ENCODE measurements around the gene FRAS1. TPM values are rescaled to one million over a fixed set of nuclear protein-coding genes. Genes with fewer than 3 reads are reported as not detected.

Gene FRAS1
- total RNA-seq, 1 experiment from 2014 or later: 3.4 TPM

DNA sequence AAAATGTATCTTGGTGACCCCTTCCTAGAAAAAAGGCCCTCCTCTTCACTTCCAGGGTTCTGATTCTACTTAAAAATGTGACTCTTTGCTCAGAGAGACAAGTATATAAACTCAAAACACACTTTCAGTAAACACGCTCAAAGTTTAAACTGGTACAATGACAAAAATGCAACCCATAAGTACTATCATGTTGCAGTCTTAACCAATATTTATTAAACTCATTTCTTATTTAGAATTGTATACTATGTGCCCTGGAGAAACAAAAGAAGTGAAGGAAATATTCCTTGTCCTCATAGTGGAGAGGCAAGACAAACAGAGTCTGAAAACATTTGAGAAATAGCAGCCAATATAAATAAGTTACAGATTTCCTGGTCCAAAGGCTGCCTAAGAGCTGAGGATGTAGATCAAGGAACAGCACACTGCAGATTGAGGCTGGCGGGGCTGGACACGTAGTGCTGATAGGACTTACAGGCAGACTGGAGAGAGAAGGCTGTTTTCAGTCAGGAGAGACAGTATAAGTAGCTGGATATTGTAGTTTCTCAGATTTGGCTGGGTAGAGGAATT lies 455.3 kb downstream of the FRAS1 start:
- ChIA-PET POLR2A (ENCODE audit: unreplicated experiment) (no interaction called here), CTCF (no interaction called here)
- Histone ChIP-seq H3K4me2 (ENCODE audit: low read length) (no peak overlapping the region), H4K20me1 (ENCODE audit: low read length) (no peaks in the 10 kb centered on the region), H3K9me3 (ENCODE audit: low read length) (no peaks in the 10 kb centered on the region), H2AFZ (ENCODE audit: low read length) (no peak overlapping the region), H3K36me3 (ENCODE audit: low read depth, low read length) (no peaks in the 10 kb centered on the region; the same call in 1 of the 2 replicates), H3F3A (ENCODE audit: low read length, unreplicated experiment) (no peaks in the 10 kb centered on the region), H3K27ac (ENCODE audit: low read length) (no peak overlapping the region), H3K4me3 (ENCODE audit: low read length) (no peak overlapping the region), H3K27me3 (ENCODE audit: low read length) (no peaks in the 10 kb centered on the region), H3K79me2 (ENCODE audit: low read length) (no peaks in the 10 kb centered on the region), H3K9me2 (replicated peaks; ENCODE audit: low read length) (no peaks in the 10 kb centered on the region), H3K4me1 (ENCODE audit: insufficient read depth, low read length) (no peaks in the 10 kb centered on the region), H3K9ac (ENCODE audit: low read length) (no peak overlapping the region)
- no TSS peak for BruUV-seq (replicated peaks)
- no peak for ATAC-seq
- no peak for DNase-seq
- TF ChIP-seq, protein P1, sequence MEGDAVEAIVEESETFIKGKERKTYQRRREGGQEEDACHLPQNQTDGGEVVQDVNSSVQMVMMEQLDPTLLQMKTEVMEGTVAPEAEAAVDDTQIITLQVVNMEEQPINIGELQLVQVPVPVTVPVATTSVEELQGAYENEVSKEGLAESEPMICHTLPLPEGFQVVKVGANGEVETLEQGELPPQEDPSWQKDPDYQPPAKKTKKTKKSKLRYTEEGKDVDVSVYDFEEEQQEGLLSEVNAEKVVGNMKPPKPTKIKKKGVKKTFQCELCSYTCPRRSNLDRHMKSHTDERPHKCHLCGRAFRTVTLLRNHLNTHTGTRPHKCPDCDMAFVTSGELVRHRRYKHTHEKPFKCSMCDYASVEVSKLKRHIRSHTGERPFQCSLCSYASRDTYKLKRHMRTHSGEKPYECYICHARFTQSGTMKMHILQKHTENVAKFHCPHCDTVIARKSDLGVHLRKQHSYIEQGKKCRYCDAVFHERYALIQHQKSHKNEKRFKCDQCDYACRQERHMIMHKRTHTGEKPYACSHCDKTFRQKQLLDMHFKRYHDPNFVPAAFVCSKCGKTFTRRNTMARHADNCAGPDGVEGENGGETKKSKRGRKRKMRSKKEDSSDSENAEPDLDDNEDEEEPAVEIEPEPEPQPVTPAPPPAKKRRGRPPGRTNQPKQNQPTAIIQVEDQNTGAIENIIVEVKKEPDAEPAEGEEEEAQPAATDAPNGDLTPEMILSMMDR (conservative IDR thresholded peaks at IDR 0.05; ENCODE audit: low read depth, low read length): no peak
- TF ChIP-seq EZH2phosphoT487 (IDR thresholded peaks at IDR 0.05; ENCODE audit: borderline replicate concordance, low read length): no peak
- no peak for TF ChIP-seq EZH2 (IDR thresholded peaks at IDR 0.05; ENCODE audit: low read length, unreplicated experiment)
- intact Hi-C loops (cut with micrococcal nuclease): no loop called here

DNA sequence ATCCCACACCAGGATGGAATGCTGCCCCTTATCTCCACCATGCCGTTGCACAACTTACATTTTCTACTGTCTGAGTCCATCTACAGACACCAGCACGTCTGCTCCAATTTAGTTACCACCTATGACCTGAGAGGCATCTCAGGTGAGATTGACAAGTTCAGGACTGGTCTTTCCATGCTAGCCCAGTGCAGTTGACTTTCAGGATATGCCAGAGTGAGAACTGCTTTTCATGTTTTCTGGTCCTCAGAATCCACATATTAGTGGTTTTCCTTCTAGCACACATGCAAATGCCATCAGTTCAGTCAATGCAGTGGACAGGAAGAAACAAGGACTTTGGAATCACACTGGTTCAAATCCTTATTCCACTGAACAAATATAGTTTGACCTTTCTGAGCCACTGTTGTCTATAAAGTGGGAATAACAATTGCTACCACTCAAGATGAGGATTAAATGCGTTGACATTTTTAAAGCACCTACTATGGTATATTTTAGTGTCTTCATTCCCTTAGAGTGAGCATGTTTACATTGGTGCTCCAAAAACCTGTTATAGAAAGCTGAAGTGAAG lies 456.4 kb downstream of the FRAS1 start:
- intact Hi-C loops (cut with micrococcal nuclease): no loop called here
- ChIA-PET POLR2A (ENCODE audit: unreplicated experiment) (interaction anchor here (0.6 kb wide), 1 partner anchor 571 kb away, joined by 4 read pairs; no protein-coding TSS in a partner anchor), CTCF (no interaction called here)
- Histone ChIP-seq H3K4me1 (ENCODE audit: insufficient read depth, low read length) (no peaks in the 10 kb centered on the region), H3K27me3 (ENCODE audit: low read length) (no peaks in the 10 kb centered on the region), H3K4me2 (ENCODE audit: low read length) (no peak overlapping the region), H3K9me3 (ENCODE audit: low read length) (no peaks in the 10 kb centered on the region), H3K36me3 (ENCODE audit: low read depth, low read length) (no peaks in the 10 kb centered on the region; the same call in 1 of the 2 replicates), H2AFZ (ENCODE audit: low read length) (no peak overlapping the region), H4K20me1 (ENCODE audit: low read length) (no peaks in the 10 kb centered on the region), H3K79me2 (ENCODE audit: low read length) (no peaks in the 10 kb centered on the region), H3K4me3 (ENCODE audit: low read length) (no peak overlapping the region), H3K9ac (ENCODE audit: low read length) (no peak overlapping the region), H3K27ac (ENCODE audit: low read length) (no peak overlapping the region), H3F3A (ENCODE audit: low read length, unreplicated experiment) (no peaks in the 10 kb centered on the region), H3K9me2 (replicated peaks; ENCODE audit: low read length) (no peaks in the 10 kb centered on the region)
- TF ChIP-seq EZH2 (IDR thresholded peaks at IDR 0.05; ENCODE audit: low read length, unreplicated experiment): no peak
- TF ChIP-seq, protein P1 (conservative IDR thresholded peaks at IDR 0.05; ENCODE audit: low read depth, low read length): no peak
- no peak for TF ChIP-seq EZH2phosphoT487 (IDR thresholded peaks at IDR 0.05; ENCODE audit: borderline replicate concordance, low read length)
- no peak for ATAC-seq
- BruUV-seq (replicated peaks): no TSS peak
- no peak for DNase-seq

DNA sequence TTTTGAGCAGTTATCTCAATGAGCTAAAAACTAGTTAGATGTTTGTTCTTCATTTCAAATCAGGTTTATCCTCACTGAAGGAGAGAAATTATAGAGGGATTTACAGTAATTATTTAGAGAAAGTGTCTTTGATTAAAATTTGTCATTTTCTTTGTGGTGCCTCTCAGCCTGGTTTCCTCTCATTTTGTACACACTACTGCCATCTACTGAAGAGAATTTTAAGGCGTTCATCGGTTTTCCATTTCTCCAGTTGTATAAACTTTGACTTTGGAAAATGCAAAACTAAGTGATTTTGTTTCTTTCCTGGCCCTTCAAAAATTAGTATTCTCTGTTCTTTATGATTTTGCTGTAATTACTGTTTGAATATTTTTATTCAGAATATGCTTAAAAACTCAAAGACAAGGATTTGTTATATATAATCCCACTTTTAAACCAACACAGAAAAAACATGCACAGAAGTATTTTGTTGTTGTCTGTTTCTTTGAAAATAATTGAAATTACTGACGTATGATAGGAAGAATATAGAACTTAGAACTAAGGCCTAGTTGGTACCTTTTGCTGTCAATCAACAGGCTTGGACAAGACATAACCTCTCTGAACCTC lies 460.0 kb downstream of the FRAS1 start:
- POLR2A ChIA-PET (ENCODE audit: unreplicated experiment): no interaction called here
- Histone ChIP-seq H3K9me2 (replicated peaks; ENCODE audit: low read length) (no peaks in the 10 kb centered on the region), H3K36me3 (ENCODE audit: low read depth, low read length) (no peaks in the 10 kb centered on the region; the same call in 1 of the 2 replicates), H3K9ac (ENCODE audit: low read length) (no peak overlapping the region), H3K79me2 (ENCODE audit: low read length) (no peaks in the 10 kb centered on the region), H3K4me3 (ENCODE audit: low read length) (no peak overlapping the region), H3K9me3 (ENCODE audit: low read length) (no peaks in the 10 kb centered on the region), H3K4me1 (ENCODE audit: insufficient read depth, low read length) (no peaks in the 10 kb centered on the region), H3K4me2 (ENCODE audit: low read length) (no peak overlapping the region), H4K20me1 (ENCODE audit: low read length) (no peaks in the 10 kb centered on the region), H3K27ac (ENCODE audit: low read length) (no peak overlapping the region), H3K27me3 (ENCODE audit: low read length) (no peaks in the 10 kb centered on the region), H2AFZ (ENCODE audit: low read length) (0 out of 2 replicates have a peak overlapping the region, but pooled peaks have one; percentile 22), H3F3A (ENCODE audit: low read length, unreplicated experiment) (no peaks in the 10 kb centered on the region)
- no TSS peak for BruUV-seq (replicated peaks)
- intact Hi-C loops (cut with micrococcal nuclease): loop anchor here (1.0 to 2.0 kb wide), 3 partner anchors 458 to 558 kb away; no protein-coding TSS in a partner anchor
- no peak for TF ChIP-seq EZH2phosphoT487 (IDR thresholded peaks at IDR 0.05; ENCODE audit: borderline replicate concordance, low read length)
- TF ChIP-seq, protein P1 (conservative IDR thresholded peaks at IDR 0.05; ENCODE audit: low read depth, low read length): peak; percentile 70
- CTCF ChIA-PET: no interaction called here
- DNase-seq (peak; percentile 61), ATAC-seq (no peak; the same call in 1 of the 2 replicates)

All from PC-3 (cell line).